Measurements from ENCODE around the gene TMEM185A.
"Not testable (repeated sequence)": the region's sequence is repeated elsewhere in the genome, so short reads cannot be mapped to it uniquely, and the experiment has no call there.

The TMEM185A gene

DNA sequence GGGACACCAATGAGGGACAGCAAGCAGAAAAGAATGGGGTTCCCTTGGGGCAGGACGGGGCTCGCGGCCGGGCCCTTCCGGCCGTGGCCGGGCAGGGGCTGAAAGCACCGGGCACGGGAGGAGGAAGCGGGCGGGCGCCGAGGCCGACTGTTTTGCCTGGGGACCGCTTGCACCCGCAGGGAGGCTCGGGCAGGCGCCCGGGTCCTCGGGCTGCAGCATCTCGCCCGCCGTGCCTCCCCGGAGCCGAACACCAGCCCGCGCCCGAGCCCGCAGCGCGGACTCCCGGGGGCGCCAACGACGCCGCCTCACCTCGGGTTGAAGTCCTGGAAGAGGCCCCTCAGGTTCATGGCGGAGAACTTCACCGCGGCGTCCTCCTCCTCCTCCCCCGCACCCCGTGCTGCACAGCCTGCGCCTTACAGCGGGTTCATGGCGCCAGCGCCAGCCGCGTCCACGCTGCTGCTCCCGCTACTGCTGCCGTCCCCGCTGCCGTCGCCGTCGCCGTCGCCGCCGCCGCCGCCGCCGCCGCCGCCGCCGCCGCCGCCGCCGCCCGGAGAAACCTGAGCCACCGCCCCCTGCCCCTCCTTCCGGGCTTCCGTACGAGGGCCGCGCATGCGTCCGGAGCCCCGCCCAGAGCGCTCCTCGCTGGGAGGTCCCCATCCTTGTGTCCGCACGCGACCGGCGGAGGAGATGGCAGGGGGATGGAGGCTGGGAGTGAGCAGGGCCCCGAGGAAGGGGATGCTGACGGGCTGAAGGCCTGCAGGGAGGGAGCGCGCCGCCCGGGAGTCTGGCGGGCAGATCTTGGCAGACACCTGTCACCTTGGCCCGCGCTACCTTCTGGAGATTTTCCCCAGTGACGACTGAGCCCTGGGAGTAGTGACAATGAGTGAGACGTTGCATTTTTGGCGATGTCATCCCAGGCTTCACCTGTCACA is at the start of gene TMEM185A:
TSS of gene TMEM185A (minus strand) at position 559 of the 932 bp plus-strand sequence. CDS start at position 347, 212 bp downstream.
- DNase-seq (ENCODE audit: low read depth in 2 of 3, low spot score in 2 of 3) = peak; percentile 10 to 48 (median 24)

DNA sequence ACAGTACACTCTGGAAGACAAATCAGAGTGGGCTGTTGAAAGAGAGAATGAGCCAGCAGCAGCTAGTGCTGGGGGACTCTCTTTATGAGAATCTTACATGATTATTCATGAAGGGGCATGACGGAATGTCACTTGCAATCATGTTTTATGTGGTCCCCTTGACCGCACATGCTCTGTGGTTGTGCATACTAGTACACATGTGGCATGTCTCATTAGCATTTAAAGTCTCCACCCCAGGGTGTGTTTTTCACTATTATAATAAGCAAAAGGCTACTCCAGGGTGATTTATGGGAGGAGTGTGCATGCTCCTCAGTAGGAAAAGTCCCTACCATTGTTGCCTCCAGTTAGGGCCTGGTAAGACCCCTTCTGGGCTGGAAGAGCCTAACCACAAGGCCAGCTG is 49.6 kb upstream of the TMEM185A start:
- DNase-seq (ENCODE audit: low read depth in 2 of 3, low spot score in 2 of 3) = no peak

DNA sequence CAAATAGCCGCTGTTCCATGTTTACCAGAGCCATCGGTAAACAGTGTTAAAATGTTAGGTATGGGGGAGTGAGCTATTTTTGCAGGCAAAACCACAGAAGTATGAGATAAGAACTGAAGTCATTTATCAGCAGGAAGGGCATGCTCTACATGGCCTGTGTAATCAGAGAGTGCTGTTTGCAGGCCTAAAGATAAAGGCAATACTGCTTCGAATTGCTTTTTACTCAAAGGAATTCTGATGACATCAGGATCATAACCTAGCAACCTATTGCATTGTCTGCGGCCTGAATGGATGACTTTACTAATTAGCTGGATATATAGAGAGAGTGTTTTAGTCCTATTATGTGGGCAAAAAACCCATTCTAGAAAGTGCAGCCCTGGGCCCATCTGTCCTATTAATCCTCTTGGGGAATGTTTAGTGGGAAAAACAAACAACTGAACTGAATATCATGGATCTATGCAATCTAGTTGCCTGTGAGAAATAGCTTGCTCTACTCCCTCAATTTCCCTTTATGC is 47.6 kb upstream of the TMEM185A start:
- DNase-seq (ENCODE audit: low read depth in 2 of 3, low spot score in 2 of 3) = not testable (repeated sequence)

DNA sequence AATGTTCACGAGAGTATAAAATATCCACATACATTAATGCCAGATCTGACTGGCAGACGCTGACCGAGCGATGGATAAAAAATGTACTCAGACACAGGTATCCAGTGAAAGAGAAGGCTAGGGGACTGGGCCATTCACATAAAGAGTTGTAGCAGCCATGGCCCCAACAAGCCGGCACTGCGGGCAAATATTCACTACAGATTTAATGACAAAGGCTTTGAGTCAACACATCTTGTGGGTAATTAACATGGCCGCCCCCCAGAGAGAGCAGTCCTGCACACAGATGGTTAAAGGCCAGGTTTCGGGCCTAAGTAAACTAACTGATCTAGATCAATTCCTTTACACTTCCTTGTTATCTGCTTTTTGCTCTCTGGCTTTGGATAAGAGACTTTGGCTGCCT is 44.0 kb upstream of the TMEM185A start:
- DNase-seq (ENCODE audit: low read depth in 2 of 3, low spot score in 2 of 3) = not testable (repeated sequence)

DNA sequence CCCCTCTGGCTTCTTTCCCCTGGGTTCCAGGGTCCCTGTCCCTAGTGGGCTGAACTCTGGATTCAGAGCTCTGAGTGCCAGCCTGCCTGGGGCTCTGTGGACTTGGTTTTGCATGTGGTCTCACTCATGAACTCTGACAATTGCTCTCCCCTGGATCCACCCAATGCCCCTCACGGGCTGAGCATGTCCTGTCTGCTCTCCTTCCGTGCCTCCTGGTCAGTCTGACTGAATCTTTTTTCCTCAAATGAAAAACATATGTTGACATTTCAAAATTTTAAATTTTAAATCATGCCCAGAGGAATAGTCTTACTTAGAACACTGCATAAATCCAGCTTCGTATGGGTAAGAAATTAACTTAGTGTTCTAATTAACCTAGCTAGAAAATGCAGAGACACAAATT is 43.5 kb upstream of the TMEM185A start:
- DNase-seq (ENCODE audit: low read depth in 2 of 3, low spot score in 2 of 3) = not testable (repeated sequence)

DNA sequence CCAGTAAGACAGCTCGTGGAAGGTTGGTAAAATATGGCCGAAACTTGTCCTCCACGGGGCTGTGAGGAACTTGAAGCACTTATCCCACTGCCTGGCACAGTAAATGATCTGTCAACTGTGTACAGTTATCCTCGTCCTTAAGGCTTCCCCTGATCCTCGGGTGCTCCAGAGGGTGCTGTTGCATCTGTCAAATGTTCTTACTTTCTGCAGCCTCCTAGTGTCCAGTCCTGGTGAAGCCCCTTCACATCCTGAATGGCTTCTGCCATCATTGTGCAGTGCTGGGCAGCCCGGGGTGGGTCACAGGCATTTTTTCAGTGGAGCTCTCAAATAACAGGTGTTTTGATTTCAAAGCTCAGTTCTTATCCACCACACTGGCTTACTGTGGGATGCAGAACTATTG is 29.0 kb upstream of the TMEM185A start:
- DNase-seq (ENCODE audit: low read depth in 2 of 3, low spot score in 2 of 3) = not testable (repeated sequence)

DNA sequence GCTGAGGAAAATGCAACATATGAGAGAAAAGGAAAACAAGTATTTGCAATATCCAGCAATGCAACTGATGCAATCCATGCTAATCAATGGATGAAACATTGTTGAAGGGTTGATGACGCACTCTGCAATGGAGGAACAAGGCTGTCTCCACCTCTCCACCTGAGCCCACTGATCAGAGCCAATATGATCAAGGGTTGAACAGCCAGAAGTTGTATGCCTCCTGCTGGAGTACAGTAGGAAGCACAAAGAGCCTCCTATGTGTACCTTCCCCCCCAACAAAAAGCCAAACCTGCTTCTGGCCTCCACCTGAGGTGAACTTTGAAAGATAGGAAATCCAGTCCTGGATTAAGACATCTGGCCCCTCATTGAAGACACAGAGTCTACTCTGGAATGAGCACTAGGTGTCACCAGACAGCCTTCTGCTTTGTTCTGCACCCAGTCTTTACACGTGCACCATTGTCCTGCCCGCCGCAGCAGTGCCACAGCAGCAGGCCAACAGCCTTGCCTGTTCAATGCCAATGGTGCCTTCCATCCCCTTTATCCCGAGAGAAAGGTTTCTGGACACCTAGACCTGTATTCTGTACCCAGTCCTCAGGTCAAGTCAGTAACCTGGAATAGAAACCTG is 24.8 kb upstream of the TMEM185A start:
- DNase-seq (ENCODE audit: low read depth in 2 of 3, low spot score in 2 of 3) = not testable (repeated sequence)

DNA sequence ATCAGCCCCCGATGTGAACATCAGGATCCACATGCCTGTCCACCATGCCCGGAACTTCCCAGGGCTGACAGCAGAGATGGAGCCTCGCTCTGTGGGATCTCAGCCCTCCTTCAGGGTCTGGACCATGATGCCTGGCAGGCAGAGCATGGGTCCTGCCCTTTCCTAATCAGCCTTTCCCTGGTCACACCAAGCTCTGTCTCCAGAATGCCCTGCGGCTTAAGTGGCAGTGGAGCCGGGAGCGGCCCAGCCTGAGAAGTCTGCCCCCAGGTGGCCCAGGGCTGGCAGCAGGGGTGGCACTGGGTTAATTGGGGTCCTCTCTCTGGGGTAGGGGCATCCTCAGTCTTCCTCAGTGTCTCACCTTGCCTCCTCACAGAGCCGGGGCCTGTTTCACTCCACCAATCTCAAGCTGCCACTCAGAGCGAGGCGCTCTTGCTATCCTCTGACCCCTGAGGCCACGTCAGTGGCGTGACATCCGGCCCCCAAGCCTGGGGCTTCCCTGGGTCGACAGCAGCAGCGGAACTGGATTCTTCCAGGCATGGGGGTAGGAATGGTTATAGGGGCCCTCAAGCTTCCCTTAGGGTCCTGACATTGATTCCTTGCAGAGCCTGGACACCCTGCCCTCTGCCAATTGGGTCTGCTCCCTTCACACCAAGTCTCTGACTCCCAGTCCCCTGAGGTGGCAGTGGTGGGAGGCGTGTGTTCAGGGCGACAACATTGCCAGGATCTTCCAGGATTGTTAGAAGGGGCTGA is 20.8 kb upstream of the TMEM185A start:
- no peak for DNase-seq (ENCODE audit: low read depth in 2 of 3, low spot score in 2 of 3)

DNA sequence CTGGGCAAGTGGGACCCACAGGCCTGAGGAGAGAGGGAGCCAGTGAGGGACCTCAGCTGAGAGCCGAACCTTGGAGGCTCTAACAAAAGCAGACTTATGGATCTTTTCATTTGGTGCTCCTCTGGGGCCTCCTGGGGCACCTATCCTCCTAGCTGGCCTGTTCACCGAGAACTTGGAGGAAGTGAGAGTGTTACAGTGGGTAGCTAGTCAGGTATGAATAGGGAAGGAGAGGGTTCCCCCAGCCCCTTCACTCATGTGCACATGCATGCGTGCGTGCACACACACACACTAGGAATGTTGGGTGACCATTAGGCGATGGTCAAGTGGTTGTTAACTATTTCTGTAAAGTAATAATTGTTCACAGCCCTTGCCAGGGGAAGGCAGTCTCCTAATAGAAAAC is 18.6 kb upstream of the TMEM185A start:
- no peak for DNase-seq (ENCODE audit: low read depth in 2 of 3, low spot score in 2 of 3)

DNA sequence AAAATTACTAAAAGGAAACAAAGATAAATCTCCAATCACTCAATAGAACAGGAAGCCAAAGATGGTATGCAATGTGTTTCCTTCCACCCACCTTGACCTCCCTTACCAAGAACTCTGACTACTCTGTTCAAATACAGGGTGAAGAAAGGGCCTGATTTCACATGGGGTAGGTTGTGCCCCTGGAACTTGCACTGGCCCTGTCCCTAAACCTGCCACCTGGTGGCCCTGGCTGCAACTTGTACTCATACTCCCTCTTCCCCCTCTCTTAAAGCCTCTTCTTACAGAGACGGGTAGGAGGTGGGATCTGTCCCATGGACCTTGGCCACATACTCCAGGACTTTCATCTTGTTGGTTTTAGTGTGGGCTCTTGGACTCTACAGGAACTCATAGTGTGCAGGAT is 17.3 kb upstream of the TMEM185A start:
- no peak for DNase-seq (ENCODE audit: low read depth in 2 of 3, low spot score in 2 of 3)

DNA sequence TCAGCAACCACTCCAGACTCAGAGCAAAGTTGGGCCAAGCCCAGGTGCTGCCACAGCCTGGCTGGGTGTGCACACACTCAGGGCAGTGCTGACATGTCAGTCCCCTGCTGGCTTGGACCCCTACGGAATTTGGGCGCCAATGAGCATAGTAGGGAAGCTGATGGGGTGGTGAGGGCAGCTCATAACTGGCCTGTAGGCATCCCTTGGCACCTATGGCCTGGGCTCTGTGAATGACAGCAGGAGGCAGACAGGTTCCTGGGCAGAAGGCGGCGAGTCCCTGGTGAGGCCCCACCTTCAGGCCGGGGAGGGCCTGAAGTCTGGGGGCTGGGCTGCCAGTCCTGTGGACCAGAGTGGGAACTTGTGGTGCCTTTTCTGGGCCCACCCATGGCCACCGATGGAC is 15.9 kb upstream of the TMEM185A start:
- no peak for DNase-seq (ENCODE audit: low read depth in 2 of 3, low spot score in 2 of 3)

DNA sequence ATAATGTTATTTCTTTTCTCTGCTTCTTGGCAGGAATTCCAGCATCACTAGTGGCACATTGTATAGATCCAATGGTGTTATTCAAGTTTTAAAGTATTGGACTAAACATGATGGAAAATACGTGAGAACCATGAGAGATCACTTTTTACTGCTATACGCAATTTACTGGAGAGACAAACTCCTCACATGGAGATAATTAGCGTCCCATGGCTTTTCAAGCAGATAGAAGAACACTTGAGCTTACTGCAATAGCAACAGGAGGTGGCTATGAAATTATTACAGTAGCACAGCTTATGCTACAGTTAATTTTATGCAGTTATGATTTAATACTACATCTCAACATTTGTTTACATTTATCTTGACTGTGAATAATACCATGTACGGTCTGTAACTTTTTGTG is 11.9 kb upstream of the TMEM185A start:
- no peak for DNase-seq (ENCODE audit: low read depth in 2 of 3, low spot score in 2 of 3)

DNA sequence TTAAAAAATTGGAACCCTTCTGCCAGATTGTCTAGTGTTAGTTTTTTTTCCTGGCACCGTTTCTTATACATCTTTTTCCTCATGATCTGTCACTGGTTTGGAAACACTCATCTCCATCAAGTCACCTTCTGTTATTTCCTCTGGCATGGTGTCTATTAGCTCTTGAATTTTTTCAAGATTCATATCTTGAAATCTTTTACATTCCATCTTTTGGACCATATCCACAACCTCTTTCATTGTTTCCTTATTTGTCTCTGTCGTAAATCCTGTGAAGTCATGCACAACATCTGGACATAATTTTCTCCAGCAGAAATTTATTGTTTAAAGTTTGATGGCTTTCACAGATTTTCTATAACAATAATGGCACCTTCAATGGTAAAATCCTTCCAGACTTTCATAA is 10.2 kb upstream of the TMEM185A start:
- no peak for DNase-seq (ENCODE audit: low read depth in 2 of 3, low spot score in 2 of 3)

DNA sequence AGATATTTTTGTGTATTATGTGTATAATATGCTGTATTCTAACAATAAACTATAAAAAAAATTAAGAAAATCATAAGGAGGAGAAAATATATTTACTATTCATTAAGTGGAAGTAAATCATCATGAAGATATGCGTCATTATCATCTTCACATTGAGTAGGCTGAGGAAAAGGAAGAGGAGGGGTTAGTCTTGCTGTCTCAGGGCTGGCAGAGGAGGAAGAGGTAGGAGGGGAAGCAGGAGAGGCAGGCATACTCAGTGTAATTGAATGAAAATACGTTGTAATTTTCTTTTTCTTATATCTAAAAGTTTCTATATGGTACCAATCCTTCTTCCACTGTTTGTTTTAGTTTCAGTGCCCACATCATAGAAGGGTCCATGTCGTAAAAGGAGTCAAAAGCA is 9.8 kb upstream of the TMEM185A start:
- DNase-seq (ENCODE audit: low read depth in 2 of 3, low spot score in 2 of 3) = no peak

DNA sequence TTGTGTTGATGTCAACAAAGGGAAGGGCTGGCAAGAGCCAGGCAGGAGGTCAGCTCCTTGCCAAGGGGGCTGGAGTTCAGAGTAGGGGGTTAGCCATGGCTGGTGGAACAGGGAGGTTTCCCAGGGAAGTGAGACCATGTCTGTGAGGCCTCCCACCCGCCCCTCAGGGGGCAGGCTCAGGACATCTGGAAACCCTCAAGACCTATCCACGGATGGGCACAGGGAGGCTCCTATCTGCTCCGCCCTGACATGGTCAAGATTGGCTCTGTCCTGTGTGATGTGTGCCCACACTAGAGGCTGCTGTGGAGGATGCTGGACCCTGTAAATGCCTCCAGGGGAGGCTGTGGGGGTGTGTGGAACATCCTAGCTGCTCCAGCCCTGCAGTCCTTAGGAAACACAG is 8.0 kb upstream of the TMEM185A start:
- no peak for DNase-seq (ENCODE audit: low read depth in 2 of 3, low spot score in 2 of 3)

DNA sequence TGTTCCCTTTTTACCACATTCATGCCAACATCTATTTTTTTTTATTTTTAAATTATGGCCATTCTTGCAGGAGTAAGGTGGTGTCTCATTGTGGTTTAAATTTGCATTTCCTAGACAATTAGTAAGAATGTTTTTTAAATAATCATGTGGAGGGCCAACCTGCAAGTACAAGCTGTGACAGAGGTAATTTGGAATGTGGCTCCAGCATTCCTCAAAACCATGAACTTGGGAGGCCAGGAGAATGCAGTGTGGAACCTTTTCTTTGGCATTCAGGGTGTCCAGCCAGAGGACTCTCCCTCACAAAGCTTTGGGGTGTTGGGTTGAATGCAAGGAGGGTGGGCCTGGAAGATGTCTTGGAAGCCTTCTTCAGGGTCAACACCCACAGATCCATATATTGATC is 7.3 kb upstream of the TMEM185A start:
- DNase-seq (ENCODE audit: low read depth in 2 of 3, low spot score in 2 of 3) = no peak

DNA sequence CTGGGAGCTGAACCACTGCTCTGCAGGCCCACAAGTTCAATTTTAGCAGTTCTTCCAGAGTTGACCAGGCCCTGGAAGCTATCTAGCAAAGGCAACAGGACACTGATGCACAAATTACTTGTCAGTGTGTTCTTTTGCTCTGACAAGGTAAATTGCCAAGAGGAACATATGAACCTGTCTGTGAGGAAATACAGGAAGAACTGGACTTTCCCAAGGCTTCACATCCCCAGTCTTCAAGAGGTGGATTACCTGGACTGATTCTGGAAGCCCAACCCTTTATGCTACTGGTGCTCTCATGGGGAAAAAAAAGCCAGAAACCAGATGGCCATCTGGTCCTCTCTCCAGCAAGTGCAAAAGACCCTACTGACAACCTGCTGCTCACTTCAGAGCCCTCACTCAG is 1.9 kb upstream of the TMEM185A start:
- DNase-seq (ENCODE audit: low read depth in 2 of 3, low spot score in 2 of 3) = no peak

DNA sequence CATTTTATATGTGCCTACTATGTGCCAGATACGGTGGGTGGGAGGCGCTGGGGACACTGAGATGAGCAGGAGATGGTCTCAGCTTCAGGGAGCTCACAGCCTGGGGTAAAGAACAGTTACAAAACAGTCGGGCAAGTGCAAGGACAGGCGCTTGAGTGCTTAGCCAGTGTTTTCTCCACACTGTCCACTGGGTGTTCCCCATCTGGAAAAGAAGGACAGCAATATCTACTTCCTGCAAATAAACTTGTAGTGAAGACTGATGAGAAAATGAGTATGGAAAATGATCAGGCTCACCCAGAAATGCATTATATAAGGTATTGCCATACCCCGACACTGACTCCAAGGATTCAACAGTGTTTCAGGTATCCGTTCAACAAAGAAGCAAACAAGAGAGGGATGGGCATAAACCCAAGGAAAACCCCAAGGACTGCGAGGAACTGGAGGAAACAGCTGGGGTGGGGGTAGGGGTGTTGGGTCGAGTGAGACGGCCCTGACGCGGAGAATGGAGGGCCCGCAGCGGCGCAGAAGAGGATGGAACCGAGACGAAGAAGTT is 835 bp downstream of the TMEM185A start:
- no peak for DNase-seq (ENCODE audit: low read depth in 2 of 3, low spot score in 2 of 3)

DNA sequence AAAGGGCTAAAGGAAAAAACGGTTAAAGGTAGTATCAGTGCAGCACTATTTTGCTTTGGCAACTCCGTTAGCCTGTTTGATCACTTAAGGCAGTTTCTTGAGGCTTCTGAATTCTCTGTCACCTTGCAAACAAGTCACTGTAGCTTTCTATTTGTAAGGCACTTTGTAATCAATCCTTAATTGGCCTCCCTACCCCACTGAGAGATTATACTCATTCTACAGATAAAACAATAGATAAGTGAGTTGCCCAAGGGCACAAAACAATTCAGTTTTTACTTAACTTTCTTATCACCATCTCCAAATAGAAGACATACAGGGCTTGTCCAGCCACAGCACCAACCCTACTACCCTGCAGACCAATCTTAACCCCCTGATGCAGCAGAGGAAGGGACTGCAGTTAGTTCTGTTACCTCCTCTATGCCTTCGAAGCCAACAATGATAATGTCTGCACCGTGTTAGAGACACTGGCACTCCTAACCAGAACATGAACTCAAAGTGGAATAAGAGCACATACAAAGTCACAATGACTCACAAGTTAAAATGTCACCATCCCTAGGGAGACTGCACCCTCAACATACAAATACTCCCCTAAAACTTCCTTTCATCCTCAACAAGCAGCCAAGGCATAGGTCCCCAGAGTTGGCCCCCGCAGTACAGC is 1.7 kb downstream of the TMEM185A start:
- no peak for DNase-seq (ENCODE audit: low read depth in 2 of 3, low spot score in 2 of 3)

DNA sequence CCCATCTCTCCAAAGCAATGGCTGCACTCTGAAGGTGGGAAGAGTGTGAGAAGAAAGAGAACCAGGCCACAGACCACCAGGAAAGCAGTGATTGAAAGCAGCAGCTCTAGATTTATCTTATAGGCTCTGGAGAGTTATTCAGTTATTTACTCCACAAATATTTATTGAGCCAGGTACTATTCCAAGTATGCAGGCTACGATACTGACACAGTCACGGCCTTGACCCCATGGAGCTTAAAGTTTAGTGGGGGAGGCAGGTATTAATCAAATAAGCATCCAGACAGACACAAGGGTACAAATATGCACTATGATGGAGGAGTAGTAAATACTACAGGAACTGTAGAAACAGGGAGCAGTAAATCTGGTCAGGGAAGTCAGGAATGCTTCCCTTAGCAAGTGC is 2.8 kb downstream of the TMEM185A start:
- no peak for DNase-seq (ENCODE audit: low read depth in 2 of 3, low spot score in 2 of 3)

DNA sequence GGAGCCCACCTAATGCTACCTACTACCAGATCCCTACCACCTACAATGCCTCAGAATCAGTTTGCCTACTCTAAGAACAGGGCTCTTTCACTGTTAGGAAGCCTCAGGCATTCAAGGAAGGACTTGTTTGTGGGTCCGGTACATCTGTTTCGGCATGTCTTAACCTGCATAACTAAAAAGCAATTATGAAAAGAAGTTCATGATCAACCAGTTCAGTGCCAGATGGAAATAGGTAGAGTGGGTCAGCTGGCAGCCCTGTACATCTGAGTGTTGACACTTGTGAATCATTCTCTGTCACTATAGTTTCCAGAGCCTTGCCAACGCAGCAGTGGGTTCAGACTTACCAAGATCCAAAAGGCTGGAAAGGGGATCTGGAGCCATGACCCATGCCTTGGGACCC is 3.3 kb downstream of the TMEM185A start:
- DNase-seq (ENCODE audit: low read depth in 2 of 3, low spot score in 2 of 3) = no peak
